GM23338 (cell line): Measurements from ENCODE around the gene PROX1.

ENCODE experiments used
- EZH2 ChIP-seq: fragments of 200-600 bp; sonication (generic); IDR thresholded peaks from one replicate; pipeline ENCODE4 v1.8.0; 2017; ENCODE audit warnings: antibody characterized with exemption, mild to moderate bottlenecking, low read depth; ENCODE audit not compliant: unreplicated experiment
- EZH2phosphoT487 ChIP-seq: fragments of 200-600 bp; sonication (generic); IDR thresholded peaks from one replicate; pipeline ENCODE4 v1.8.1; 2018; ENCODE audit warnings: antibody characterized with exemption; ENCODE audit not compliant: unreplicated experiment
- NANOG ChIP-seq: IDR thresholded peaks from 2 replicates; pipeline ENCODE4 v1.6.1; 2016; ENCODE audit warnings: antibody characterized with exemption, borderline replicate concordance
- POLR2AphosphoS5 ChIP-seq: IDR thresholded peaks from 2 replicates; pipeline ENCODE4 v1.6.1; 2016; ENCODE audit warnings: antibody characterized with exemption, low read depth
- TF ChIP-seq, protein P1 (sequence below), 2 experiments: fragments of 200-600 bp in 1 of 2; sonication (generic) in 1 of 2; conservative IDR thresholded peaks; 2 replicates each; pipeline versions ENCODE4 v1.5.1 to v1.6.1; 2016 to 2017; ENCODE audit warnings: antibody characterized with exemption in 2 of 2, low read depth in 2 of 2, mild to moderate bottlenecking in 2 of 2, moderate library complexity in 1 of 2

DNA sequence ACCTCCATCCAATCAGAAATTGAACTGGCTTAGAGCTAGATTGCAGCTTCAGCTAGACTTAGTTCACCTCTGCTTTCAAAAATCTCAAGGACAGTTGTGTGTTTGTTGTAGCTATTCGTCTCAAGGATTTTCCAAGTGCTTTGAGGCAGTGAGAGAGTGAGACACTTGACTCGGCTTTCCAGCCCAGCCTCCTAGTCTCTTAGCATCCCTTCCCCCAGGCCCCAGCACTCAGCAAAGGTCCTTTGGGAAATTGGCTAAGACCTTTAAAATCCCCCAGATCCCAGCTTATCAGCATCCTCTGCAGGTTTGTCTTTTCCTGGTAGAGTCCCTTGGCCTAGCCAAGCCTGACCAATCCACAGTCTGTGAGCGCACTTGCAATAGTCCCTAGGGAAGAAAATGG, 47.9 kb upstream of the PROX1 start:
- TF ChIP-seq, protein P1, sequence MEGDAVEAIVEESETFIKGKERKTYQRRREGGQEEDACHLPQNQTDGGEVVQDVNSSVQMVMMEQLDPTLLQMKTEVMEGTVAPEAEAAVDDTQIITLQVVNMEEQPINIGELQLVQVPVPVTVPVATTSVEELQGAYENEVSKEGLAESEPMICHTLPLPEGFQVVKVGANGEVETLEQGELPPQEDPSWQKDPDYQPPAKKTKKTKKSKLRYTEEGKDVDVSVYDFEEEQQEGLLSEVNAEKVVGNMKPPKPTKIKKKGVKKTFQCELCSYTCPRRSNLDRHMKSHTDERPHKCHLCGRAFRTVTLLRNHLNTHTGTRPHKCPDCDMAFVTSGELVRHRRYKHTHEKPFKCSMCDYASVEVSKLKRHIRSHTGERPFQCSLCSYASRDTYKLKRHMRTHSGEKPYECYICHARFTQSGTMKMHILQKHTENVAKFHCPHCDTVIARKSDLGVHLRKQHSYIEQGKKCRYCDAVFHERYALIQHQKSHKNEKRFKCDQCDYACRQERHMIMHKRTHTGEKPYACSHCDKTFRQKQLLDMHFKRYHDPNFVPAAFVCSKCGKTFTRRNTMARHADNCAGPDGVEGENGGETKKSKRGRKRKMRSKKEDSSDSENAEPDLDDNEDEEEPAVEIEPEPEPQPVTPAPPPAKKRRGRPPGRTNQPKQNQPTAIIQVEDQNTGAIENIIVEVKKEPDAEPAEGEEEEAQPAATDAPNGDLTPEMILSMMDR (conservative IDR thresholded peaks at IDR 0.05; ENCODE audit: low read depth in 2 of 2), result no peak
- TF ChIP-seq POLR2AphosphoS5, result no peak
- TF ChIP-seq EZH2, result no peak
- no peak for TF ChIP-seq NANOG
- TF ChIP-seq EZH2phosphoT487, result no peak
